Endothelial cell of umbilical vein (primary cell): ENCODE data around the gene FAM83F. TPM values are rescaled to one million over a fixed set of nuclear protein-coding genes. Genes with fewer than 3 reads are reported as not detected.

Experiments
- BruUV-seq: library from RNA; stranded (reverse); fragments of 400-500 nt; replicated peaks from 2 replicates; lab custom pipeline; 2021; lab: Mats Ljungman, UMichigan
- CTCF ChIA-PET: fragments of 300-600, 350-600 bp; sonication (Branson Sonifier 250); formaldehyde crosslinking; loops from one replicate; lab custom pipeline; 2021; ENCODE audit warnings: antibody characterized with exemption, inconsistent platforms; lab: Charles Lee
- POLR2A ChIA-PET: fragments of 300-600, 350-600 bp; sonication (Branson Sonifier 250); formaldehyde crosslinking; loops from one replicate; lab custom pipeline; 2021; ENCODE audit warnings: antibody characterized with exemption, inconsistent platforms; lab: Charles Lee
- DNase-seq: peaks from one replicate; pipeline ENCODE4 v3.0.0-alpha.2; 2011; ENCODE audit warnings: low read depth, low spot score
- FAIRE-seq: peaks from 2 replicates; lab custom pipeline; 2011; peaks lifted over from hg19 to GRCh38; lab: Jason Lieb, UNC
- H2AFZ ChIP-seq: 2 replicates; pipeline ENCODE4 v1.6.0; 2012; ENCODE audit warnings: low read depth, low read length, control low read depth, inconsistent platforms
- H3K27ac ChIP-seq: 2 replicates; pipeline ENCODE4 v1.5.1; 2011; ENCODE audit warnings: low read depth, mild to moderate bottlenecking, control low read depth, low read length, moderate library complexity; ENCODE audit not compliant: insufficient read depth
- H3K27me3 ChIP-seq, 2 experiments: 2 replicates each; pipeline versions ENCODE4 v1.6.0 to v1.6.1; 2011; ENCODE audit warnings: low read length in 2 of 2, mixed read lengths in 1 of 2; ENCODE audit not compliant: control insufficient read depth in 2 of 2, insufficient read depth in 2 of 2
- H3K36me3 ChIP-seq, 2 experiments: 2 replicates in 1 of 2; 3 replicates in 1 of 2; pipeline ENCODE4 v1.5.1; 2011; ENCODE audit warnings: low read length in 2 of 2, mild to moderate bottlenecking in 1 of 2, moderate library complexity in 1 of 2; ENCODE audit not compliant: control insufficient read depth in 2 of 2, insufficient read depth in 2 of 2; ENCODE audit errors: extremely low read depth in 1 of 2
- H3K4me1 ChIP-seq: 3 replicates; pipeline ENCODE4 v1.5.1; 2011; ENCODE audit warnings: mild to moderate bottlenecking, low read length; ENCODE audit not compliant: control insufficient read depth, insufficient read depth; ENCODE audit errors: extremely low read depth
- H3K4me2 ChIP-seq: 2 replicates; pipeline ENCODE4 v1.6.1; 2011; ENCODE audit warnings: low read length, control low read depth, mixed read lengths; ENCODE audit not compliant: insufficient read depth
- H3K4me3 ChIP-seq, 3 experiments: fragments of 200-600 bp in 1 of 3; sonication (generic), shearing (Covaris generic) in 1 of 3; replicated peaks in 1 of 3; 2 replicates each; pipeline ENCODE4 v1.5.1; 2011 to 2016; ENCODE audit warnings: control low read depth in 3 of 3, low read length in 3 of 3, mild to moderate bottlenecking in 2 of 3, inconsistent platforms in 1 of 3, low read depth in 1 of 3, moderate library complexity in 1 of 3; ENCODE audit not compliant: insufficient read depth in 1 of 3
- H3K79me2 ChIP-seq: 2 replicates; pipeline ENCODE4 v1.6.0; 2012; ENCODE audit warnings: low read length, inconsistent platforms; ENCODE audit not compliant: control insufficient read depth, insufficient read depth
- H3K9ac ChIP-seq: replicated peaks from 2 replicates; pipeline ENCODE3; 2011; ENCODE audit warnings: low read length, control low read depth; ENCODE audit not compliant: insufficient read depth; ENCODE audit errors: extremely low read depth
- H3K9me1 ChIP-seq: replicated peaks from 3 replicates; pipeline ENCODE4 v1.6.0; 2011; ENCODE audit warnings: mild to moderate bottlenecking, low read length; ENCODE audit not compliant: control insufficient read depth, insufficient read depth; ENCODE audit errors: extremely low read depth
- H3K9me3 ChIP-seq: replicated peaks from 2 replicates; pipeline ENCODE4 v1.5.1; 2012; ENCODE audit warnings: low read length, inconsistent platforms; ENCODE audit not compliant: control insufficient read depth, insufficient read depth
- H4K20me1 ChIP-seq: replicated peaks from 2 replicates; pipeline ENCODE3; 2011; ENCODE audit warnings: mild to moderate bottlenecking, low read length; ENCODE audit not compliant: control insufficient read depth, insufficient read depth; ENCODE audit errors: extremely low read depth
- EZH2 ChIP-seq: IDR thresholded peaks from 2 replicates; pipeline ENCODE4 v1.6.1; 2012; ENCODE audit warnings: borderline replicate concordance, low read depth, mild to moderate bottlenecking, moderate library complexity, low read length, inconsistent platforms; ENCODE audit not compliant: severe bottlenecking
- FOS ChIP-seq: IDR thresholded peaks from 2 replicates; pipeline ENCODE4 v1.6.1; 2011; ENCODE audit warnings: mild to moderate bottlenecking, low read length, moderate library complexity, borderline replicate concordance; ENCODE audit not compliant: insufficient read depth
- GATA2 ChIP-seq: IDR thresholded peaks from 2 replicates; pipeline ENCODE4 v1.7.0; 2011; ENCODE audit warnings: low read depth, mild to moderate bottlenecking, moderate library complexity, mixed read lengths, low read length; ENCODE audit not compliant: insufficient read length, insufficient read depth
- JUN ChIP-seq: IDR thresholded peaks from 2 replicates; pipeline ENCODE4 v1.6.1; 2011; ENCODE audit warnings: borderline replicate concordance, low read depth; ENCODE audit not compliant: insufficient read length, insufficient read depth
- MYC ChIP-seq: IDR thresholded peaks from one replicate; pipeline ENCODE4 v1.6.1; 2011; ENCODE audit warnings: mild to moderate bottlenecking, low read depth, low read length
- POLR2A ChIP-seq: IDR thresholded peaks from 2 replicates; pipeline ENCODE4 v1.6.1; 2012; ENCODE audit warnings: low read depth, mild to moderate bottlenecking, control low read depth, low read length
- POLR2AphosphoS5 ChIP-seq: IDR thresholded peaks from 2 replicates; pipeline ENCODE4 v1.6.1; 2012; ENCODE audit warnings: low read depth, mild to moderate bottlenecking, control low read depth, low read length, moderate library complexity; ENCODE audit not compliant: insufficient read depth
- dilution Hi-C: fragments of 300-500 bp; cut with MboI; formaldehyde crosslinking; loops from one replicate; pipeline ENCODE4 v1.15.0; 2019; ENCODE audit warnings: low sequenced_read_pairs; ENCODE audit not compliant: extremely low pct_ligation_motif_present
- intact Hi-C: fragments of 100-400 bp; cut with micrococcal nuclease; formaldehyde crosslinking; loops from one replicate; pipeline ENCODE4 v1.10.0; 2022
- polyA plus RNA-seq, 4 experiments: library from polyadenylated mRNA; depleted of rRNA in 3 of 4; stranded (reverse) in 3 of 4; unstranded in 1 of 4; fragments of >200 nt; gene quantifications; 2 replicates each; pipeline versions ENCODE4 v1.2.1 to v1.2.3, GENCODE V29; 2011 to 2012; ENCODE audit warnings: missing spikeins in 1 of 4
- total RNA-seq: library from RNA; stranded (reverse); gene quantifications from 2 replicates; pipeline ENCODE4 v1.2.3, GENCODE V29; 2021
- TF ChIP-seq, protein P1 (sequence below): IDR thresholded peaks from 2 replicates; pipeline ENCODE4 v1.6.1; 2011; ENCODE audit not compliant: insufficient read depth, insufficient read length
- TF ChIP-seq, protein P2 (sequence below), 2 donors: IDR thresholded peaks; 1 replicate in 1 of 2; 2 replicates in 1 of 2; pipeline ENCODE4 v1.5.1; 2011; ENCODE audit warnings: low read length in 2 of 2, mild to moderate bottlenecking in 2 of 2, moderate library complexity in 2 of 2, control low read depth in 1 of 2, inconsistent platforms in 1 of 2, low read depth in 1 of 2; ENCODE audit not compliant: insufficient read depth in 1 of 2; ENCODE audit errors: extremely low read depth in 1 of 2

FAM83F gene
- total and polyA plus RNA-seq, 2 donors (not counting 3 experiments of a cell fraction or from before 2014, with no cell fraction given) = not detected

DNA sequence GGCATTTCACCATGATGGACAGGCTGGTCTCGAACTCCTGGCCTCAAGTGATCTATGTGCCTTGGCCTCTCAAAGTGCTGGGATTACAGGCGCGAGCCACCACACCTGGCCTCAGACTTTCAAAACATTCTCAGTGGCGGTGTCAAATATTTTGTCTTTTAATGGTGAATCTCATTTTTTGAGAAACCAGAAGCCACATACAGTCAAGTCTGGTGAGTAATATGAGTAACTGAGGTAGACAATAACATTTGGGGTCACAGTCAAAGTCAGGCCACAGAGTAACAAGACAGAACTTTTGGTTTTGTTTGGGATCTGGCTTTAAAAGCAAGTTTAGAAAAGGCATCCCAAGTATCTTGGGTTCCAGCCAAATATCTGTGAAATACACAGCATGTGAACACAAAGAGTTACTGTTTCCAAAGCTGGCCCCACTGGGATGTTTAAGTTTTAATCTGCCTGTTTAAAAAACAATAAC is 40.1 kb upstream of the FAM83F start:
- H3K27me3 ChIP-seq = no peaks in the 10 kb centered on the region
- ChIA-PET CTCF (no interaction called here), POLR2A (no interaction called here)
- no peaks in the 10 kb centered on the region for H3K9me3 ChIP-seq
- DNase-seq = no peak
- no peaks in the 10 kb centered on the region for H4K20me1 ChIP-seq
- intact Hi-C loops = no loop called here
- no peaks in the 10 kb centered on the region for H3K36me3 ChIP-seq
- dilution Hi-C loops = no loop called here
- peaks cover under 1% of the 10 kb centered on the region for H3K4me1 ChIP-seq
- no peak for FAIRE-seq
- no peak overlapping the region for H3K9ac ChIP-seq
- H3K4me2 ChIP-seq = no peak overlapping the region
- no peaks in the 10 kb centered on the region for H3K9me1 ChIP-seq
- TF ChIP-seq FOS (no peak), POLR2AphosphoS5 (no peak), POLR2A (no peak), MYC (no peak), JUN (no peak), GATA2 (no peak), EZH2 (no peak)
- TF ChIP-seq, protein P1, sequence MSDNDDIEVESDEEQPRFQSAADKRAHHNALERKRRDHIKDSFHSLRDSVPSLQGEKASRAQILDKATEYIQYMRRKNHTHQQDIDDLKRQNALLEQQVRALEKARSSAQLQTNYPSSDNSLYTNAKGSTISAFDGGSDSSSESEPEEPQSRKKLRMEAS = no peak
- TF ChIP-seq, protein P2, sequence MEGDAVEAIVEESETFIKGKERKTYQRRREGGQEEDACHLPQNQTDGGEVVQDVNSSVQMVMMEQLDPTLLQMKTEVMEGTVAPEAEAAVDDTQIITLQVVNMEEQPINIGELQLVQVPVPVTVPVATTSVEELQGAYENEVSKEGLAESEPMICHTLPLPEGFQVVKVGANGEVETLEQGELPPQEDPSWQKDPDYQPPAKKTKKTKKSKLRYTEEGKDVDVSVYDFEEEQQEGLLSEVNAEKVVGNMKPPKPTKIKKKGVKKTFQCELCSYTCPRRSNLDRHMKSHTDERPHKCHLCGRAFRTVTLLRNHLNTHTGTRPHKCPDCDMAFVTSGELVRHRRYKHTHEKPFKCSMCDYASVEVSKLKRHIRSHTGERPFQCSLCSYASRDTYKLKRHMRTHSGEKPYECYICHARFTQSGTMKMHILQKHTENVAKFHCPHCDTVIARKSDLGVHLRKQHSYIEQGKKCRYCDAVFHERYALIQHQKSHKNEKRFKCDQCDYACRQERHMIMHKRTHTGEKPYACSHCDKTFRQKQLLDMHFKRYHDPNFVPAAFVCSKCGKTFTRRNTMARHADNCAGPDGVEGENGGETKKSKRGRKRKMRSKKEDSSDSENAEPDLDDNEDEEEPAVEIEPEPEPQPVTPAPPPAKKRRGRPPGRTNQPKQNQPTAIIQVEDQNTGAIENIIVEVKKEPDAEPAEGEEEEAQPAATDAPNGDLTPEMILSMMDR (IDR thresholded peaks at IDR 0.05; ENCODE audit: extremely low read depth in 1 of 2, insufficient read depth in 1 of 2, low read depth in 1 of 2, low read length in 2 of 2) = no peak
- no TSS peak for BruUV-seq
- no peak overlapping the region for H3K4me3 ChIP-seq
- no peak overlapping the region for H2AFZ ChIP-seq
- no peaks in the 10 kb centered on the region for H3K79me2 ChIP-seq
- H3K27ac ChIP-seq = no peak overlapping the region
